ENCODE results near the gene MYH9.
"Not testable (repeated sequence)": the region's sequence is repeated elsewhere in the genome, so short reads cannot be mapped to it uniquely, and the experiment has no call there.

Gene MYH9

DNA sequence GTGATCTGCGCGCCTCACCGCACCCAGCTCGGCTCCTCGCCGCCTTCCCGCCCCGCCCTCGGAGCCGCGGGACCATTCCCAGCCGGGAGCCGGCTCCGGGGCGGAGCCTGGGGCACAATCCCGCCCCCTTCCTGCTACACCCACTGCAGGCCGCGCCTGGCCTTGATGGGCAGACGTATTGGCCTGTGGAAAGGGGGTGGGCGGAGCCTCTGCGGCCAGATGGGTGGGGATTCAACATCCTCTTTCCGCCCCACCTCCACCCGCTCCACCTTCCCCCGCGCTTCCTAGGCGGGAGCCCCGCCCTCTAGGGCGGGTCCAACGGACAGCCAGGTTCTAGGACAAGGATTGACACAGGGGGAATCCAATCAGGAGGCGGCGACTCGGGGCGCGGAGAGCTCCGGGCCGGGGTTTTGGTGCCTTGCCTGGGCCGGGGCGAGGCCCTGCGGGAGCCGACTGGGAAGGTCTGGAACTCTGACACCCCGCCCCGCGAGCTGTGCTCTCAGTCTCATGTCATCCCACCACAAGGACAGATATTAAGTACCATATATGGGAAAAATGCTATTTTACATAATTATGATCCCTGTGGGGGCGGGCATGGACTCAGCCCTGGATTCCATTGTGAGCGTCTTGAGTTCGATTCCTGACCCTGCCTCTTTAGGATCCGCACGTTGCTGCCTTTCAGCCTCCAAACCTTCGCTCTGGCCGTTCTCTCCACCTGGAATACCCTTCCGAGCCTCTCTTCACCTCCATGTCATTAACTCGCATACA lies at the start of gene MYH9:
Gene MYH9 (minus strand): TSS at position 9 of the 768 bp plus-strand sequence. CDS start 38,731 bp downstream, outside the sequence.
- Mint-ChIP-seq H3K36me3 (peaks cover 13% of the 10 kb centered on the region), H3K27me3 (no peaks in the 10 kb centered on the region), H3K4me1 (ENCODE audit: low read depth) (peaks cover 32% of the 10 kb centered on the region), H3K27ac (peak within 1 kb of the TSS; percentile 98), H3K9me3 (ENCODE audit: low read depth) (no peaks in the 10 kb centered on the region), H3K4me3 (peak within 1 kb of the TSS; percentile 99)

GRCh38 chr22:36435516-36436415 lies 48.0 kb upstream of the MYH9 start:
- no peaks in the 10 kb centered on the region for H3K36me3 Mint-ChIP-seq
- H3K4me3 Mint-ChIP-seq, result peak overlapping the region; percentile 59
- no peaks in the 10 kb centered on the region for H3K27me3 Mint-ChIP-seq
- H3K4me1 Mint-ChIP-seq (ENCODE audit: low read depth), result peaks cover 53% of the 10 kb centered on the region
- H3K9me3 Mint-ChIP-seq (ENCODE audit: low read depth), result no peaks in the 10 kb centered on the region
- peak overlapping the region; percentile 86 for H3K27ac Mint-ChIP-seq

DNA sequence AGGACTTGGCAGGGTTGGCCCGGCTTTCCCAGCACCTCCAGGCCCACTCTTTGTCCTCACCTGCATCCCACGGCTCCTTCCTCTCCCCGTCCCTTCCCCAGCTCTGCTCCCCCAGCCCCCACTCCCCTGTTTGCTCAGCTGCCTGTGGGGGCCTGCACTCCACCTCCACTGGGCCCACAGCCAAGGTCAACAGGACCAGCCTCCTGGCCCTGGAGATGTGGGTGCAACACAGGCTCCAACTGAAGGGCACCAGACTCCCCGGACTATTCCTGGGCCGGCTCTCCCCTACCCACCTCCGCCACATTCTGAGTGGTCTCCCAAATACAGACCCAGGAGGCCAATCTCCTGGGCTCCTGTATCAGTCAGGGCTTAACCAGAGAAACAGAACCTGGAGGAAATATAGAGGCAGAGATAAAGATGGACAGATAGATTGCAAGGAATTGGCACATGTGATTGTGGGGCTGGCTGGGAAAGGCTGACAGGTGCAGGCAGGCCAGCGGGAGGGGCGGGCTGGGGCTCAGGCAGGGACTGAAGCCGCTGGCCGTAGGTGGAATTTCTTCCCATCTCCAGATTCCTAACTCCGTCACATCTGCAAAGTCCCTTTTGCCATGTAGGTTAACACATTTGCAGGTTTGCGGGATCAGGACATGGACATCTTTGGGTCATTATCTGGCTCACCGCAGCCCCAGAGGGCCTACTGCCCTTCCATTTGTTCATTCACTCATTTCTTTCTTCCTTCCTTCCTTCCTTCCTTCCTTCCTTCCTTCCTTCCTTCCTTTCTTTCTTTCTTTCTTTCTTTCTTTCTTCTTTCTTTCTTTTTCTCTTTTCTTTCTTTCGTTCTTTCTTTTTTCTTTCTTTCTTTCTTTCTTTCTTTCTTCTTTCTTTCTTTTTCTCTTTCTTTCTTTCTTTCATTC lies 45.8 kb upstream of the MYH9 start:
- H3K27me3 Mint-ChIP-seq, result no peaks in the 10 kb centered on the region
- H3K9me3 Mint-ChIP-seq (ENCODE audit: low read depth), result no peaks in the 10 kb centered on the region
- H3K36me3 Mint-ChIP-seq, result no peaks in the 10 kb centered on the region
- H3K4me1 Mint-ChIP-seq (ENCODE audit: low read depth), result peaks cover 35% of the 10 kb centered on the region
- H3K4me3 Mint-ChIP-seq, result no peak overlapping the region
- peak overlapping the region; percentile 86 for H3K27ac Mint-ChIP-seq

- Mint-ChIP-seq H3K27me3 (no peaks in the 10 kb centered on the region), H3K9me3 (ENCODE audit: low read depth) (no peaks in the 10 kb centered on the region), H3K4me3 (no peak overlapping the region), H3K36me3 (no peaks in the 10 kb centered on the region), H3K4me1 (ENCODE audit: low read depth) (peaks cover 31% of the 10 kb centered on the region), H3K27ac (no peak overlapping the region)
Observed at GRCh38 chr22:36432592-36433317, 45.0 kb upstream of the MYH9 start.

DNA sequence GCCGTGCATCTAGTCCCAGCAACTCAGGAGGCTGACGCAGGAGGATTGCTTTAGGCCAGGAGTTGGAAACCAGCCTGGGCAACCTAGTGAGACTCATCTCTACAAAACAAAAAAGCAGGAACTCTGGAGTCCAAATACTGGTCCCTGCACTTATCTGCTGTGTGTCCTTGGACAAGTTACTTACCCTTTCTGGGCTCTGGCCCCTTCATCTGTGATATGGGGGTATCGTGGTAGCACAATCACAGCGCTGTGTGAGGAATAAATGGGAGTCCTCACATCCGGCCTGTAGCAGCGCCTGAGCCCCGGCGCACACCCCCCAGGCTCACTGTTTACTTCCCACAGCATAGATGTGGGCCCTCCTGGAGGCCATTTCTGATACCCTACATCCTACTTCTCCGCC lies 44.2 kb upstream of the MYH9 start:
- no peaks in the 10 kb centered on the region for H3K36me3 Mint-ChIP-seq
- H3K4me3 Mint-ChIP-seq, result no peak overlapping the region
- no peaks in the 10 kb centered on the region for H3K9me3 Mint-ChIP-seq (ENCODE audit: low read depth)
- H3K27me3 Mint-ChIP-seq, result no peaks in the 10 kb centered on the region
- H3K27ac Mint-ChIP-seq, result no peak overlapping the region
- H3K4me1 Mint-ChIP-seq (ENCODE audit: low read depth), result peaks cover 28% of the 10 kb centered on the region

DNA sequence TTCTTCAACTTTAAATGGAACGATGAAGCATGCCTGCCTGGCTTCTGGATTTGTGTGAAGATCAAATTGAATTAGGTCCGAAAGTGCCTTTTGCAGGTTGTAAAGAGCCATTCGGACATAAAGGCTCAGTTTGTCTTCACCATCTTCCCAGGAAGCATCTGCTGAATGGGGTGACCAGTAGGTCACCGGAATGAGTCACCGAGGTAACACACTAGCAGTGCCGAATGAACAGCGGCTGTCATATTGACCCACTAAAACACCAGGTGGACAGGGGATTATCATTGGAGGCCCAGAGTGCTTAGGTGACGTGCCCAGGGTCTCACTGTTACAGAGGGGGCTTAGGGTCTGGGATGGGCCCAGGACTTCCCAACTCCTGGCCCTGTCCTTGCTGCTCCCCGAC lies 43.1 kb upstream of the MYH9 start:
- Mint-ChIP-seq H3K36me3 (no peaks in the 10 kb centered on the region), H3K9me3 (ENCODE audit: low read depth) (no peaks in the 10 kb centered on the region), H3K4me1 (ENCODE audit: low read depth) (peaks cover 25% of the 10 kb centered on the region), H3K27ac (no peak overlapping the region), H3K27me3 (no peaks in the 10 kb centered on the region), H3K4me3 (no peak overlapping the region)

GRCh38 chr22:36427952-36428351 lies 40.2 kb upstream of the MYH9 start:
- H3K36me3 Mint-ChIP-seq; H3K9me3 Mint-ChIP-seq (ENCODE audit: low read depth); H3K4me3 Mint-ChIP-seq; H3K27me3 Mint-ChIP-seq; H3K27ac Mint-ChIP-seq: not testable (repeated sequence)
- peaks cover 25% of the 10 kb centered on the region for H3K4me1 Mint-ChIP-seq (ENCODE audit: low read depth)

GRCh38 chr22:36425977-36426523 lies 38.3 kb upstream of the MYH9 start:
- H3K36me3 Mint-ChIP-seq, result no peaks in the 10 kb centered on the region
- no peaks in the 10 kb centered on the region for H3K9me3 Mint-ChIP-seq (ENCODE audit: low read depth)
- H3K4me1 Mint-ChIP-seq (ENCODE audit: low read depth), result peaks cover 25% of the 10 kb centered on the region
- H3K27me3 Mint-ChIP-seq, result no peaks in the 10 kb centered on the region
- H3K27ac Mint-ChIP-seq, result no peak overlapping the region
- no peak overlapping the region for H3K4me3 Mint-ChIP-seq

- Mint-ChIP-seq H3K9me3 (ENCODE audit: low read depth) (no peaks in the 10 kb centered on the region), H3K27me3 (no peaks in the 10 kb centered on the region), H3K36me3 (no peaks in the 10 kb centered on the region), H3K27ac (peak overlapping the region; percentile 66), H3K4me1 (ENCODE audit: low read depth) (peaks cover 26% of the 10 kb centered on the region), H3K4me3 (no peak overlapping the region)
Observed at GRCh38 chr22:36424901-36425579, 37.3 kb upstream of the MYH9 start.

- H3K27me3 Mint-ChIP-seq; H3K4me3 Mint-ChIP-seq; H3K27ac Mint-ChIP-seq; H3K9me3 Mint-ChIP-seq (ENCODE audit: low read depth); H3K36me3 Mint-ChIP-seq: not testable (repeated sequence)
- peaks cover 29% of the 10 kb centered on the region for H3K4me1 Mint-ChIP-seq (ENCODE audit: low read depth)
Observed at GRCh38 chr22:36424466-36424865, 36.7 kb upstream of the MYH9 start.

DNA sequence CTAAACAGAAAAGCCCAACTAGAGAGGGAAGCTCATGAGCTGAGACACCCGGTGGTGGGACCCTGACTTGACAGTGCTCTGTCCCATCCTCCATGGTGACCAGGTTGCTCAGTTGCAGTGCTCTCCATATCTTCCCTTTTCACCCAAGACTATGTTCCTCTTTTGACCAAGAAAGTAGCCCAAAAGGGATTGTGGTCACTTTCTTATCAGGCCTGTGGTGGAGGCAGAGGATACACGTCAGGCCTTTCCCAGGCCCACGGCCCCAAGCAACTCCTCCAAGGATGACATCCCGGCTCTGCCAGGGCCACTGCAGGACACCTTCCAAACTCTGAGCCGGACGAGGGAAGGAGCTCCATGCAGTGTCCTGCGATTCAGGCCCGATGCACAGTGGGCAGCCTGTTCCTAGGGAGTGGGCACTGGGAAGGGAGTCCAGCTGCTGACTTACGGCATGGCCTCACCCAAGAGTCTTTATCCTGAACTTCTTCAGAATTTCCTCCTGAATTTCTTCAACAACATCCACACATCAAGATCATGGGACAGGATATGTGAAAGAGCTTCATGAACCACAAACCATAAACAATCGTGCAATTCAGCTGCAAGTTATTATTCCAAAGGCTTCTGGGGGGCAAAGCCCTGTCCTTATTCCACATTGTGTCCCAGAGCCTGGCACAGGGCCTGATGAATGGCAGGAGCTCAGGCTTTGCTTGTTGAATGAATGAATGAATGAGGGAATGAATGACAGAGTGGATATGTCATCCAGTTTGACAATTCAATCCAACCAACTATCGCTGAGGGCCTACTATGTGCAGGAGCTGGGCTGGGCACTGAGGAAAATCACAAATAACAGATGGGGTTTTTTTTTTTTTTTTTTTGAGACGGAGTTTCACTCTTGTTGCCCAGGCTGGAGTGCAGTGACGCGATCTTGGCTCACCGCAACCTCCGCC lies 36.0 kb upstream of the MYH9 start:
- Mint-ChIP-seq H3K27me3 (no peaks in the 10 kb centered on the region), H3K36me3 (no peaks in the 10 kb centered on the region), H3K4me3 (no peak overlapping the region), H3K27ac (no peak overlapping the region), H3K4me1 (ENCODE audit: low read depth) (peaks cover 33% of the 10 kb centered on the region), H3K9me3 (ENCODE audit: low read depth) (no peaks in the 10 kb centered on the region)

DNA sequence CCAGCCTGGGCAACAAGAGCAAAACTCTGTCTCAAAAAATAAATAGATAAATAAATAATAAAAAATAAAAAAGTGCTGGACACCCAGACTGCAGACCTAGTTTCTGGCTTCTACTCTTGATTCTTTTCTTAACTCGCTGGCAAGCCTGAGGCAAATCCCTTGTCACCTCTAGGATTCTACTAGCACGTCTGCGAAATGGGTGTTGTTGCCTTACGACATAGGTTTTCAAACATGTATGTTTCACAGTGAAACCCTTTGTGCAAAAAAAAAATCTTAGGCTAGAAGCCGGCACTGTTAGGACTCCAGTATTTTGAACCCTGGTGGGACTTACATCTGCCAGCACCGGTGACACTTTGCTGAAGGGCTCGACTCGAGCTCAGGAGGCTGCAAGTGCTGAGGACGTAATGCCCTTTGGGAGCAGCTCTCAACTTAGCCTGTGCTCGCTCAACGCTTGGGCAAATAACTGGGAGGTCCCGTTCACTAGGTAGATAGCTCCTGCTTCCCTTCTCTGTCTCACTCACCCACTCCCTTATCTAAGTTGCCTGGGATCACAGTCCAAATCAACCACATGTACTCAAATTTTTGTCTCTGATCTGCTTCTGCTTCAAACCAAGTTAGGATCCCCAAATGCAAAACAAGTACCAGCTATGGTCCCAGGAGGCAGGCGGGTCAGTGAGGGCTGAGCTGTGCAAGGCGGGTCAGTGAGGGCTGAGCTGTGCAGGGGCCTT lies 34.7 kb upstream of the MYH9 start:
- no peaks in the 10 kb centered on the region for H3K36me3 Mint-ChIP-seq
- H3K4me3 Mint-ChIP-seq, result no peak overlapping the region
- H3K27ac Mint-ChIP-seq, result no peak overlapping the region
- H3K4me1 Mint-ChIP-seq (ENCODE audit: low read depth), result peaks cover 33% of the 10 kb centered on the region
- no peaks in the 10 kb centered on the region for H3K9me3 Mint-ChIP-seq (ENCODE audit: low read depth)
- H3K27me3 Mint-ChIP-seq, result no peaks in the 10 kb centered on the region

Data from activated naive CD8-positive, alpha-beta T cell (primary cell).